K562 (cell line): Measurements from ENCODE around the gene VHLL. TPM values are rescaled to one million over a fixed set of nuclear protein-coding genes. Genes with fewer than 3 reads are reported as not detected.
A peak's percentile ranks its signal among the peaks of the same experiment; 100 is the strongest.

Experiments used
- BRF1 ChIP-seq: IDR thresholded peaks from 3 replicates; pipeline ENCODE4 v1.6.1; 2011; ENCODE audit warnings: borderline replicate concordance, mild to moderate bottlenecking; ENCODE audit not compliant: insufficient read length; ENCODE audit errors: extremely low read depth
- CBFB ChIP-seq: sonication (generic); formaldehyde crosslinking; IDR thresholded peaks from 2 replicates; pipeline ENCODE4 v1.4.0; 2020; ENCODE audit warnings: mild to moderate bottlenecking, missing genetic modification reagents
- CREB1 ChIP-seq, 2 experiments: sonication (generic) in 1 of 2; formaldehyde crosslinking in 1 of 2; IDR thresholded peaks; 2 replicates each; pipeline versions ENCODE4 v1.6.1 to v1.8.0; 2012 to 2022; ENCODE audit warnings: inconsistent platforms in 1 of 2, mild to moderate bottlenecking in 1 of 2, missing genetic modification reagents in 1 of 2, moderate library complexity in 1 of 2
- EGR1 ChIP-seq: fragments of 450-650 bp; conservative IDR thresholded peaks from 2 replicates; pipeline ENCODE4 v1.6.1; 2017; ENCODE audit warnings: mild to moderate bottlenecking
- HEY1 ChIP-seq: fragments of 250-450 bp; sonication (Bioruptor Pico); IDR thresholded peaks from 2 replicates; pipeline ENCODE4 v1.5.0; 2020; ENCODE audit warnings: mild to moderate bottlenecking, moderate library complexity, borderline replicate concordance
- HMGN3 ChIP-seq: IDR thresholded peaks from 2 replicates; pipeline ENCODE4 v1.6.1; 2011; ENCODE audit warnings: borderline replicate concordance, low read depth, mild to moderate bottlenecking, mixed read lengths, low read length; ENCODE audit not compliant: insufficient read length; ENCODE audit errors: extremely low read depth
- MED1 ChIP-seq: sonication (generic); formaldehyde crosslinking; IDR thresholded peaks from 2 replicates; pipeline ENCODE4 v1.8.1; 2023; ENCODE audit warnings: missing genetic modification reagents, borderline replicate concordance
- NFYB ChIP-seq: IDR thresholded peaks from 2 replicates; pipeline ENCODE4 v1.6.1; 2011; ENCODE audit warnings: mild to moderate bottlenecking, moderate library complexity; ENCODE audit not compliant: insufficient read length; ENCODE audit errors: extremely low read depth
- PKNOX1 ChIP-seq: fragments of 450-650 bp; IDR thresholded peaks from 2 replicates; pipeline ENCODE4 v1.6.1; 2016
- POLR2H ChIP-seq: IDR thresholded peaks from 2 replicates; pipeline ENCODE4 v1.6.1; 2016; ENCODE audit warnings: missing genetic modification characterization, low read depth, mild to moderate bottlenecking, control low read depth, missing compliant biosample characterization, moderate library complexity
- SMARCC2 ChIP-seq: fragments of 450-650 bp; IDR thresholded peaks from 2 replicates; pipeline ENCODE4 v1.6.1; 2017; ENCODE audit warnings: antibody characterized with exemption, moderate library complexity, mild to moderate bottlenecking, low read depth
- SOX6 ChIP-seq: fragments of 450-650 bp; IDR thresholded peaks from 2 replicates; pipeline ENCODE4 v1.6.1; 2014; ENCODE audit warnings: mild to moderate bottlenecking
- ZEB2 ChIP-seq: fragments of 450-650 bp; IDR thresholded peaks from 2 replicates; pipeline ENCODE4 v1.6.1; 2016
- ZKSCAN3 ChIP-seq: fragments of 250-450 bp; sonication (Bioruptor Pico); IDR thresholded peaks from 2 replicates; pipeline ENCODE4 v1.4.0; 2020
- ZNF23 ChIP-seq: fragments of 250-450 bp; sonication (Bioruptor Pico); IDR thresholded peaks from 2 replicates; pipeline ENCODE4 v1.4.0; 2020; ENCODE audit warnings: mild to moderate bottlenecking
- ZNF398 ChIP-seq: fragments of 250-450 bp; sonication (Bioruptor Pico); IDR thresholded peaks from 2 replicates; pipeline ENCODE4 v1.8.0; 2021; ENCODE audit warnings: moderate library complexity, mild to moderate bottlenecking, inconsistent platforms
- ZNF507 ChIP-seq: conservative IDR thresholded peaks from 2 replicates; pipeline ENCODE4 v1.6.1; 2017; ENCODE audit warnings: missing genetic modification characterization, missing compliant biosample characterization
- polyA plus RNA-seq, 8 experiments: library from polyadenylated mRNA; depleted of rRNA in 4 of 8; stranded (reverse) in 5 of 8; unstranded in 3 of 8; fragments of >200 nt; fragmentation: Nextera tagmentation in 2 of 8; fragmentation: Illumina TruSeq in 1 of 8; extraction: Ambion mirVana in 2 of 8; extraction: Trizol in 1 of 8; gene quantifications; 2 replicates each; pipeline versions ENCODE4 v1.2.1 to v1.2.3, GENCODE V29; 2011 to 2014; ENCODE audit warnings: inconsistent platforms in 1 of 8, missing spikeins in 1 of 8
- total RNA-seq, 7 experiments: library from RNA; depleted of rRNA in 6 of 7; stranded (reverse); fragments of >200 nt in 6 of 7; fragmentation: Illumina TruSeq in 2 of 7; extraction: Trizol in 2 of 7; gene quantifications; 2 replicates each; pipeline versions ENCODE4 v1.2.1 to v1.2.3, GENCODE V29; 2011 to 2021; ENCODE audit warnings: low replicate concordance in 1 of 7

Gene VHLL
- total and polyA plus RNA-seq, 9 of the 15 experiments (the other 6 are each of a cell fraction or from before 2014, with no cell fraction given), result not detected

- TF ChIP-seq EGR1 (0 out of 2 replicates have a peak, but pooled peaks have one; percentile 57), HEY1 (no peak), PKNOX1 (peak; percentile 57; the same call in 1 of the 2 replicates), CBFB (no peak), NFYB (no peak), SOX6 (no peak), SMARCC2 (no peak), ZNF398 (CRISPR knock-in tag) (no peak), CREB1 (IDR thresholded peaks at IDR 0.05) (peak; percentile 70), CREB1 (CRISPR knock-in tag; IDR thresholded peaks at IDR 0.05) (peak; percentile 77), BRF1 (no peak), ZEB2 (no peak), MED1 (CRISPR knock-in tag) (no peak), ZKSCAN3 (no peak), ZNF507 (tag) (no peak), POLR2H (tag) (peak; percentile 92), HMGN3 (peak; percentile 70), ZNF23 (CRISPR knock-in tag) (no peak)
Measured at GRCh38 chr1:156282479-156283222, 16.5 kb downstream of the VHLL start, which contains the start of gene SMG5 (continued).
